WTC11 (cell line): ENCODE results near the gene TSPAN18. TPM values are rescaled to one million over a fixed set of nuclear protein-coding genes. Genes with fewer than 3 reads are reported as not detected.

Experiments used
- ATAC-seq: fragments of 200-7000 bp; cut with Tn5 transposase; 2 replicates; pipeline ENCODE4 v1.10.0; 2021; ENCODE audit warnings: mild to moderate bottlenecking, moderate library complexity
- CTCF ChIA-PET: fragments of 300-600 bp; sonication (Branson Sonifier 250); formaldehyde crosslinking; loops from one replicate; lab custom pipeline; 2021; ENCODE audit warnings: antibody characterized with exemption; lab: Charles Lee
- POLR2A ChIA-PET: fragments of 350-600 bp; sonication (Branson Sonifier 250); formaldehyde crosslinking; loops from one replicate; lab custom pipeline; 2021; ENCODE audit warnings: antibody characterized with exemption; lab: Charles Lee
- DNase-seq: peaks from one replicate; pipeline ENCODE4 v3.0.0; 2021; ENCODE audit warnings: low spot score
- H3K27ac Mint-ChIP-seq: 2 replicates; pipeline ENCODE4 v1.8.0; 2021; ENCODE audit warnings: mixed read lengths
- H3K27me3 Mint-ChIP-seq: 2 replicates; pipeline ENCODE4 v1.8.0; 2021; ENCODE audit warnings: low read depth, mild to moderate bottlenecking, moderate library complexity, mixed read lengths
- H3K36me3 Mint-ChIP-seq: 2 replicates; pipeline ENCODE4 v1.8.0; 2021; ENCODE audit warnings: mixed read lengths
- H3K4me1 Mint-ChIP-seq: 2 replicates; pipeline ENCODE4 v1.8.0; 2022; ENCODE audit warnings: mixed read lengths
- H3K4me3 Mint-ChIP-seq: 2 replicates; pipeline ENCODE4 v1.8.0; 2021; ENCODE audit warnings: mild to moderate bottlenecking, moderate library complexity, mixed read lengths
- H3K9me3 Mint-ChIP-seq: 2 replicates; pipeline ENCODE4 v1.8.0; 2021; ENCODE audit warnings: mixed read lengths
- ATF1 ChIP-seq: sonication (generic); formaldehyde crosslinking; IDR thresholded peaks from 2 replicates; pipeline ENCODE4 v1.8.1; 2023; ENCODE audit warnings: mild to moderate bottlenecking, moderate library complexity, missing genetic modification reagents
- GABPB1 ChIP-seq: sonication (generic); formaldehyde crosslinking; IDR thresholded peaks from 2 replicates; pipeline ENCODE4 v1.8.1; 2023; ENCODE audit warnings: mild to moderate bottlenecking, missing genetic modification reagents
- JAZF1 ChIP-seq: fragments of 250-450 bp; sonication (Bioruptor Pico); IDR thresholded peaks from 2 replicates; pipeline ENCODE4 v1.9.0; 2021; ENCODE audit warnings: moderate library complexity, mild to moderate bottlenecking, inconsistent platforms
- KAT7 ChIP-seq: sonication (generic); formaldehyde crosslinking; IDR thresholded peaks from 2 replicates; pipeline ENCODE4 v1.8.1; 2023; ENCODE audit warnings: missing genetic modification reagents, mild to moderate bottlenecking, borderline replicate concordance
- NFATC4 ChIP-seq: fragments of 250-450 bp; sonication (Bioruptor Pico); IDR thresholded peaks from 2 replicates; pipeline ENCODE4 v1.9.0; 2021; ENCODE audit warnings: mild to moderate bottlenecking
- NR3C1 ChIP-seq: sonication (generic); formaldehyde crosslinking; conservative IDR thresholded peaks from 2 replicates; pipeline ENCODE4 v1.8.1; 2023; ENCODE audit warnings: low read depth, mild to moderate bottlenecking, missing genetic modification reagents
- PRRX2 ChIP-seq: fragments of 250-450 bp; sonication (Bioruptor Pico); IDR thresholded peaks from 2 replicates; pipeline ENCODE4 v1.8.0; 2021; ENCODE audit warnings: mild to moderate bottlenecking
- RORB ChIP-seq: fragments of 250-450 bp; sonication (Bioruptor Pico); IDR thresholded peaks from 2 replicates; pipeline ENCODE4 v1.9.0; 2021; ENCODE audit warnings: mild to moderate bottlenecking
- ZNF138 ChIP-seq: sonication (generic); formaldehyde crosslinking; conservative IDR thresholded peaks from 2 replicates; pipeline ENCODE4 v1.8.1; 2022; ENCODE audit warnings: mild to moderate bottlenecking, moderate library complexity, missing genetic modification reagents
- total RNA-seq: library from RNA; stranded (reverse); gene quantifications from 3 replicates; pipeline ENCODE4 v1.2.3, GENCODE V29; 2021
- TF ChIP-seq, protein P1 (sequence below): fragments of 250-450 bp; sonication (Bioruptor Pico); IDR thresholded peaks from 2 replicates; pipeline ENCODE4 v2.1.2; 2022; ENCODE audit warnings: mild to moderate bottlenecking, moderate library complexity
- TF ChIP-seq, protein P2 (sequence below): sonication (generic); formaldehyde crosslinking; IDR thresholded peaks from 2 replicates; pipeline ENCODE4 v1.8.1; 2022; ENCODE audit warnings: missing genetic modification reagents, borderline replicate concordance
- TF ChIP-seq, protein P3 (sequence below): sonication (generic); formaldehyde crosslinking; IDR thresholded peaks from 2 replicates; pipeline ENCODE4 v1.8.1; 2023; ENCODE audit warnings: mild to moderate bottlenecking, missing genetic modification reagents, moderate library complexity
- TF ChIP-seq, protein P4 (sequence below): fragments of 250-450 bp; sonication (Bioruptor Pico); conservative IDR thresholded peaks from 2 replicates; pipeline ENCODE4 v1.9.0; 2021; ENCODE audit warnings: mild to moderate bottlenecking
- TF ChIP-seq, protein P5 (sequence below): sonication (generic); formaldehyde crosslinking; IDR thresholded peaks from 2 replicates; pipeline ENCODE4 v1.8.0; 2022; ENCODE audit warnings: missing genetic modification reagents

Gene TSPAN18
- total RNA-seq, 1 experiment from 2014 or later = 44.7 TPM

DNA sequence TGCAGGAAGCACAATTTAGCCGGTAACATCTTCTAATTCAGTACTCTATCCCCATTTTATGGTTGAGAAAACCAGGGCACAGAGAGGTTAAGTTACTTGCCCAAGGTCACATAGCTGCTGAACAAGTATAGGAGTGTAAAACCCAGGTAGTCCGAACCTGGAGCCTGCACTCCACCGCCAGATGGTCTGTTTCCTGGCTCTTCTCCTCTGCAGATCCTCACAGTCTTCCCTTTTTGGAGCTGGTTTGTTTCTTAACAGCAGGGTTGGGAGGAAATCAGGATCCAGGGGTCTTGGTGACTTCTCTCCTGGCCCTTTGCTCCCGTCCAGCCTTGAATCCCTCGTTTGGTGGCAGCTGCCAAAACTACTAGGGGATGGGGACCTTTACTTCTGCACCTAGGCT is 12.0 kb downstream of the TSPAN18 start (continued):
- TF ChIP-seq, protein P1, sequence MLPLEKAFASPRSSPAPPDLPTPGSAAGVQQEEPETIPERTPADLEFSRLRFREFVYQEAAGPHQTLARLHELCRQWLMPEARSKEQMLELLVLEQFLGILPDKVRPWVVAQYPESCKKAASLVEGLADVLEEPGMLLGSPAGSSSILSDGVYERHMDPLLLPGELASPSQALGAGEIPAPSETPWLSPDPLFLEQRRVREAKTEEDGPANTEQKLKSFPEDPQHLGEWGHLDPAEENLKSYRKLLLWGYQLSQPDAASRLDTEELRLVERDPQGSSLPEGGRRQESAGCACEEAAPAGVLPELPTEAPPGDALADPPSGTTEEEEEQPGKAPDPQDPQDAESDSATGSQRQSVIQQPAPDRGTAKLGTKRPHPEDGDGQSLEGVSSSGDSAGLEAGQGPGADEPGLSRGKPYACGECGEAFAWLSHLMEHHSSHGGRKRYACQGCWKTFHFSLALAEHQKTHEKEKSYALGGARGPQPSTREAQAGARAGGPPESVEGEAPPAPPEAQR (CRISPR knock-in tag) = no peak
- no peak for TF ChIP-seq KAT7 (CRISPR knock-in tag)

GRCh38 chr11:44740967-44741366 is 14.2 kb downstream of the TSPAN18 start:
- ChIA-PET POLR2A (interaction anchor here (0.7 kb wide), 1 partner anchor 13 kb away, joined by 4 read pairs; no protein-coding TSS in a partner anchor), CTCF (interaction anchor here (0.9 to 3.1 kb wide), 7 partner anchors 13 to 636 kb away, joined by 3 to 17 read pairs (median 6); no protein-coding TSS in a partner anchor)
- TF ChIP-seq GABPB1 (CRISPR knock-in tag) (no peak), ZNF138 (no peak), PRRX2 (no peak), ATF1 (CRISPR knock-in tag) (no peak), NFATC4 (no peak), NR3C1 (CRISPR knock-in tag) (no peak)
- TF ChIP-seq, protein P2, sequence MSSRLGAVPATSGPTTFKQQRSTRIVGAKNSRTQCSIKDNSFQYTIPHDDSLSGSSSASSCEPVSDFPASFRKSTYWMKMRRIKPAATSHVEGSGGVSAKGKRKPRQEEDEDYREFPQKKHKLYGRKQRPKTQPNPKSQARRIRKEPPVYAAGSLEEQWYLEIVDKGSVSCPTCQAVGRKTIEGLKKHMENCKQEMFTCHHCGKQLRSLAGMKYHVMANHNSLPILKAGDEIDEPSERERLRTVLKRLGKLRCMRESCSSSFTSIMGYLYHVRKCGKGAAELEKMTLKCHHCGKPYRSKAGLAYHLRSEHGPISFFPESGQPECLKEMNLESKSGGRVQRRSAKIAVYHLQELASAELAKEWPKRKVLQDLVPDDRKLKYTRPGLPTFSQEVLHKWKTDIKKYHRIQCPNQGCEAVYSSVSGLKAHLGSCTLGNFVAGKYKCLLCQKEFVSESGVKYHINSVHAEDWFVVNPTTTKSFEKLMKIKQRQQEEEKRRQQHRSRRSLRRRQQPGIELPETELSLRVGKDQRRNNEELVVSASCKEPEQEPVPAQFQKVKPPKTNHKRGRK (CRISPR knock-in tag) = no peak
- peak overlapping the region; percentile 34 for H3K4me3 Mint-ChIP-seq
- peaks cover 4% of the 10 kb centered on the region for H3K36me3 Mint-ChIP-seq
- no peak for DNase-seq
- ATAC-seq = no peak
- H3K9me3 Mint-ChIP-seq = no peaks in the 10 kb centered on the region
- peak overlapping the region; percentile 46 for H3K27ac Mint-ChIP-seq
- peaks cover 90% of the 10 kb centered on the region for H3K4me1 Mint-ChIP-seq
- H3K27me3 Mint-ChIP-seq = peaks cover 5% of the 10 kb centered on the region

DNA sequence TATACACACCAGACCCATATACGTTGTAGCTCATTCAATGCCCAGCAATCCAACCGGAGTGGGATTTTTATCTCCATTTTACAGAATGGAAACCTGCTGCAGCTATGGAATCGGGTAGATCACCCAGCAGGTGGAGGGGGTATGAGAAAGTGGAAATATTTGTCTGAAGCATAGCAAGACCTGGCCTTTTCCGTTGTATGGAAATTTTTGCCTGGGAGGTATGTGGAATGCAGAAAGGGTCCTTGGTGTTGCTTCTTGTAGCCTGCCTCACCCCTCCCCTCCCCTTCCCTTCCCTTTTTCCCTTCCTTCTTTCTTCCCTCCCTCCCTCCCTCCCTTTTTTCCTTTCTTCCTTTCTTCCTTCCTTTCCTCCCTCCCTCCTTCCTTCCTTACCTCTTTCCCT is 15.2 kb downstream of the TSPAN18 start:
- CTCF ChIA-PET = interaction anchor here (0.9 to 3.1 kb wide), 9 partner anchors 12 to 637 kb away, joined by 3 to 17 read pairs (median 4); no protein-coding TSS in a partner anchor
- H3K4me3 Mint-ChIP-seq = peak overlapping the region; percentile 20
- no peak for ATAC-seq
- DNase-seq = no peak
- peaks cover 5% of the 10 kb centered on the region for H3K27me3 Mint-ChIP-seq
- POLR2A ChIA-PET = interaction anchor here (0.6 kb wide), 1 partner anchor 136 kb away, joined by 3 read pairs; no protein-coding TSS in a partner anchor
- H3K27ac Mint-ChIP-seq = peak overlapping the region; percentile 26
- peaks cover 80% of the 10 kb centered on the region for H3K4me1 Mint-ChIP-seq
- H3K9me3 Mint-ChIP-seq = no peaks in the 10 kb centered on the region
- H3K36me3 Mint-ChIP-seq = peaks cover 4% of the 10 kb centered on the region
- TF ChIP-seq, protein P3, sequence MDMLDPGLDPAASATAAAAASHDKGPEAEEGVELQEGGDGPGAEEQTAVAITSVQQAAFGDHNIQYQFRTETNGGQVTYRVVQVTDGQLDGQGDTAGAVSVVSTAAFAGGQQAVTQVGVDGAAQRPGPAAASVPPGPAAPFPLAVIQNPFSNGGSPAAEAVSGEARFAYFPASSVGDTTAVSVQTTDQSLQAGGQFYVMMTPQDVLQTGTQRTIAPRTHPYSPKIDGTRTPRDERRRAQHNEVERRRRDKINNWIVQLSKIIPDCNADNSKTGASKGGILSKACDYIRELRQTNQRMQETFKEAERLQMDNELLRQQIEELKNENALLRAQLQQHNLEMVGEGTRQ (CRISPR knock-in tag) = 0 out of 2 replicates have a peak, but pooled peaks have one; percentile 2
- no peak for TF ChIP-seq JAZF1 (CRISPR knock-in tag)

DNA sequence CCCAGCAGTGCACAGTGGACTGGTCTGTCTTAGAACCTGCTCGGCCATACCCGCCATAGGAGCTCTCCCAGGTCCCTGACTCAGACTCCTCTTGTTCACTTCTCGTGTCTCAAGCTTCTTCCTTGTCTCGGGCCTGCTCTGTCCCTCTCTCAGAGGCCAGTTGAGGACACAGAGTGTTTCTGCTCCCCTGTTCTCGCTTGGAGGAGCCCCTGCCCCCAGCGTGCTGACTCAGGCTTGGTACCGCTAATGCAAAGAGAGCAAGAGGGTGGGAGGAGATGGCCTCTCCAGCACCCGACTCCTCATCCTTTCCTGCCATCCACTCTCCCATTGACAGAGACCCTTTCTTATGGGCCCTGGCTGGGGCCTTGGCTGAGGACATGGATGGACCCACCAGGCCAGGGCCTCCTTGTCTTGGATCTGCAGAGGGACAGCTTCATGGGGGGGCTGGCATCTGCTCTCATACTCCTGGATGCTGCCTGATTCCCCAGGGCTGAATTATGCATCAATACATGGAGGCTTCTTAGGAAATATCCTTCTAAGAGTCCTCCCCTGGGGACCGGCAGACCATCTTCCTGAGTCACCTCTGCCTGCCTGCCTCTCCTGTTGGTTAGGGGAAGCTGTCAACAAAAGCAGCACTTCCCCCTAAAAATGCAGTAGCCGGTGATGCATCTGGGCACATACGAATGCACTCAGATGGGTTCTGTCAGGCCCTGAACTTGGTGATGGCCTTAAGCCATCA is 15.9 kb downstream of the TSPAN18 start:
- ChIA-PET POLR2A (no interaction called here), CTCF (interaction anchor here (0.9 kb wide), 2 partner anchors 32 to 82 kb away, joined by 3 to 4 read pairs; no protein-coding TSS in a partner anchor)
- peaks cover 4% of the 10 kb centered on the region for H3K36me3 Mint-ChIP-seq
- peaks cover 5% of the 10 kb centered on the region for H3K27me3 Mint-ChIP-seq
- DNase-seq = peak; percentile 5
- H3K27ac Mint-ChIP-seq = no peak overlapping the region
- peak; percentile 22; the same call in 1 of the 2 replicates for ATAC-seq
- H3K4me3 Mint-ChIP-seq = 0 out of 2 replicates have a peak overlapping the region, but pooled peaks have one; percentile 5
- no peaks in the 10 kb centered on the region for H3K9me3 Mint-ChIP-seq
- peaks cover 76% of the 10 kb centered on the region for H3K4me1 Mint-ChIP-seq
- TF ChIP-seq, protein P4, sequence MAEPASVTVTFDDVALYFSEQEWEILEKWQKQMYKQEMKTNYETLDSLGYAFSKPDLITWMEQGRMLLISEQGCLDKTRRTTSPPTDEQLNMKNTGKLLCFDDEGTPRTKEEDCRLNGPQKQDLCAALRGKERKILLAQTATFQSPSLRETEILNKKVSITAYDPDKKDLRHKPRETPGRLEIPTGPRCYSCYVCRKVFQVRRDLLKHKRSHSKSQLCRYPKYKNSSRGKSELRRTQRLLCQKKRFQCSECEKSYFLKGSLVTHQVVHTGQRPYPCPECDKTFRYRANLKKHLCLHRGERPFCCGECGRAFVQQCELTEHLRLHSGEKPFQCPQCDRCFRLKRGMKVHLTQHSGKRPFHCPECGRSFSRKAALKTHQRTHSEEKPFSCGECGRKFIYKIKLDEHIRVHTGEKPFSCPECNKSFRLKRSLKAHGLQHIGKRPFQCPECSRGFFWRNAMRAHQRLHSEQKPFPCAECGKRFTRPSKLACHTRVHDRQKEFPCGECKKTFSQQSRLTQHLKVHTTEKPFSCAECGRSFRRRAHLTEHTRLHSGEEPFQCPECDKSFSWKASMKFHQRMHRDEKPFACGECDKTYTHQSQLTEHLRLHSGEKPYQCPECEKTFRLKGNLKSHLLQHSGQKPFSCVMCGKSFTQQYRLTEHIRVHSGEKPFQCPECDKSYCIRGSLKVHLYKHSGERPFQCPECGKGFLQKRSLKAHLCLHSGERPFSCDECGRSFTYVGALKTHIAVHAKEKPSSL (CRISPR knock-in tag) = no peak
- TF ChIP-seq RORB (CRISPR knock-in tag) = no peak
- TF ChIP-seq, protein P5, sequence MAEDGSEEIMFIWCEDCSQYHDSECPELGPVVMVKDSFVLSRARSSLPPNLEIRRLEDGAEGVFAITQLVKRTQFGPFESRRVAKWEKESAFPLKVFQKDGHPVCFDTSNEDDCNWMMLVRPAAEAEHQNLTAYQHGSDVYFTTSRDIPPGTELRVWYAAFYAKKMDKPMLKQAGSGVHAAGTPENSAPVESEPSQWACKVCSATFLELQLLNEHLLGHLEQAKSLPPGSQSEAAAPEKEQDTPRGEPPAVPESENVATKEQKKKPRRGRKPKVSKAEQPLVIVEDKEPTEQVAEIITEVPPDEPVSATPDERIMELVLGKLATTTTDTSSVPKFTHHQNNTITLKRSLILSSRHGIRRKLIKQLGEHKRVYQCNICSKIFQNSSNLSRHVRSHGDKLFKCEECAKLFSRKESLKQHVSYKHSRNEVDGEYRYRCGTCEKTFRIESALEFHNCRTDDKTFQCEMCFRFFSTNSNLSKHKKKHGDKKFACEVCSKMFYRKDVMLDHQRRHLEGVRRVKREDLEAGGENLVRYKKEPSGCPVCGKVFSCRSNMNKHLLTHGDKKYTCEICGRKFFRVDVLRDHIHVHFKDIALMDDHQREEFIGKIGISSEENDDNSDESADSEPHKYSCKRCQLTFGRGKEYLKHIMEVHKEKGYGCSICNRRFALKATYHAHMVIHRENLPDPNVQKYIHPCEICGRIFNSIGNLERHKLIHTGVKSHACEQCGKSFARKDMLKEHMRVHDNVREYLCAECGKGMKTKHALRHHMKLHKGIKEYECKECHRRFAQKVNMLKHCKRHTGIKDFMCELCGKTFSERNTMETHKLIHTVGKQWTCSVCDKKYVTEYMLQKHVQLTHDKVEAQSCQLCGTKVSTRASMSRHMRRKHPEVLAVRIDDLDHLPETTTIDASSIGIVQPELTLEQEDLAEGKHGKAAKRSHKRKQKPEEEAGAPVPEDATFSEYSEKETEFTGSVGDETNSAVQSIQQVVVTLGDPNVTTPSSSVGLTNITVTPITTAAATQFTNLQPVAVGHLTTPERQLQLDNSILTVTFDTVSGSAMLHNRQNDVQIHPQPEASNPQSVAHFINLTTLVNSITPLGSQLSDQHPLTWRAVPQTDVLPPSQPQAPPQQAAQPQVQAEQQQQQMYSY = no peak
